ENCODE data around the gene ENTR1. TPM values are rescaled to one million over a fixed set of nuclear protein-coding genes. Genes with fewer than 3 reads are reported as not detected.
A peak's percentile ranks its signal among the peaks of the same experiment; 100 is the strongest.

The ENTR1 gene
- total and polyA plus RNA-seq, 2 of the 4 experiments (the other 2 are of a cell fraction), result 14.5 to 37.3 TPM

DNA sequence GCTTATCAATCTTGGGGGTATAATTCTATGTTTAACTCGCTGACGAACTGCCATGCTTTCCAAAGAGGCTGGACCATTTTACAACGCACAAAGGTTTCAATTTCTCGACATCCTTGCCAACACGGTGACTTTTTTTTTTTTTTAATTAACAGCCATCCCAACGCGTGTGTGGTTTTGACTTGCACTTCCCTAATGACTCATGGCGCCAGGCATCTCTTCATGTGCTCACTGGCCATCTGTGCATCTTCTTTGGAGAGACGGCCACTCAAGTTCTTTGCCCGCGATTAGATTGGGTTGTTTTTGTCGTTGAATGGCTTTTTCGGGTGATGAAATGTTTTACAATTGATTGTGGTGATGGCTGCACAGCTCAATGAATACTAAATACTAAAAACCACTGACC, 24.4 kb downstream of the ENTR1 start:
- CTCF ChIA-PET, result interaction anchor here (1.6 kb wide), 1 partner anchor 13 kb away, joined by 3 read pairs; no protein-coding TSS in a partner anchor
- BruUV-seq (replicated peaks), result TSS peak; percentile 76
- in situ Hi-C loops (cut with MboI; ENCODE audit: low sequenced_read_pairs), result no loop called here

More for the DNA sequence above, 24.4 kb downstream of the ENTR1 start:
- Histone ChIP-seq H3K4me1 (ENCODE audit: control insufficient read depth, insufficient read depth, low read length) (no peaks in the 10 kb centered on the region), H2BK20ac (ENCODE audit: low read depth, low read length) (no peak overlapping the region), H4K20me1 (ENCODE audit: insufficient read depth, low read length) (no peaks in the 10 kb centered on the region), H4K8ac (ENCODE audit: low read depth in 2 of 2, low read length in 2 of 2) (no peak overlapping the region), H3K27me3 (ENCODE audit: control insufficient read depth, insufficient read depth, low read length) (no peaks in the 10 kb centered on the region), H3K36me3 (ENCODE audit: control insufficient read depth, insufficient read depth, low read length) (peaks cover 71% of the 10 kb centered on the region), H2AK5ac (ENCODE audit: low read depth, low read length) (no peak overlapping the region), H3K14ac (replicated peaks; ENCODE audit: low read depth, low read length) (no peak overlapping the region), H4K5ac (ENCODE audit: low read depth, low read length) (no peak overlapping the region), H3K9me3 (ENCODE audit: control insufficient read depth, insufficient read depth, low read length) (no peaks in the 10 kb centered on the region), H2BK120ac (ENCODE audit: low read depth, low read length) (no peak overlapping the region), H2BK15ac (ENCODE audit: low read depth, low read length) (no peak overlapping the region), H3K9me1 (ENCODE audit: insufficient read depth, low read length) (no peaks in the 10 kb centered on the region), H3K4ac (ENCODE audit: low read depth, low read length) (no peak overlapping the region), H2AK9ac (replicated peaks; ENCODE audit: low read depth, low read length, poor library complexity) (no peak overlapping the region), H4K91ac (ENCODE audit: insufficient read depth, low read depth, low read length) (no peak overlapping the region), H3K27ac (ENCODE audit: insufficient read depth, low read length) (no peak overlapping the region), H2AFZ (replicated peaks; ENCODE audit: low read length, poor library complexity) (no peak overlapping the region), H3K56ac (ENCODE audit: extremely low read depth, insufficient read depth, low read length) (no peak overlapping the region), H2BK5ac (ENCODE audit: low read depth, low read length, poor library complexity, severe bottlenecking) (no peak overlapping the region), H3K23ac (ENCODE audit: low read depth, low read length) (no peak overlapping the region), H3K18ac (ENCODE audit: low read depth, low read length) (no peak overlapping the region), H3K4me3 (ENCODE audit: insufficient read depth, low read depth, low read length) (no peak overlapping the region), H3K9ac (ENCODE audit: low read depth, low read length) (no peak overlapping the region), H3K79me1 (ENCODE audit: low read depth in 1 of 2, low read length in 2 of 2) (peaks cover 0 to 4% of the 10 kb centered on the region in 2 experiments; a peak in 2 of 4 replicates), H3K4me2 (ENCODE audit: low read depth, low read length) (no peak overlapping the region)
- 93% methylated on average over 8 of the region's 13 CpGs; no CpG with 5 or more reads in 1 of the 2 experiments for WGBS, 2 experiments (ENCODE audit: extremely low coverage in 2 of 2, insufficient read length in 1 of 2)
- dilution Hi-C loops (cut with HindIII; ENCODE audit: low sequenced_read_pairs, unreplicated experiment), result no loop called here
- POLR2A ChIA-PET (ENCODE audit: unreplicated experiment), result no interaction called here
- intact Hi-C loops (cut with micrococcal nuclease), result no loop called here
- no peak for TF ChIP-seq CEBPB (IDR thresholded peaks at IDR 0.05; ENCODE audit: low read depth, low read length)
- TF ChIP-seq, protein P1, sequence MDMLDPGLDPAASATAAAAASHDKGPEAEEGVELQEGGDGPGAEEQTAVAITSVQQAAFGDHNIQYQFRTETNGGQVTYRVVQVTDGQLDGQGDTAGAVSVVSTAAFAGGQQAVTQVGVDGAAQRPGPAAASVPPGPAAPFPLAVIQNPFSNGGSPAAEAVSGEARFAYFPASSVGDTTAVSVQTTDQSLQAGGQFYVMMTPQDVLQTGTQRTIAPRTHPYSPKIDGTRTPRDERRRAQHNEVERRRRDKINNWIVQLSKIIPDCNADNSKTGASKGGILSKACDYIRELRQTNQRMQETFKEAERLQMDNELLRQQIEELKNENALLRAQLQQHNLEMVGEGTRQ (IDR thresholded peaks at IDR 0.05; ENCODE audit: low read depth, low read length), result no peak
- TF ChIP-seq RFX5 (IDR thresholded peaks at IDR 0.05; ENCODE audit: low read depth, low read length), result no peak
- DNase-seq (no peak), ATAC-seq (ENCODE audit: low read depth) (no peak)

All from IMR-90 (cell line).